Measurements from ENCODE around the gene ZDHHC7. TPM values are rescaled to one million over a fixed set of nuclear protein-coding genes. Genes with fewer than 3 reads are reported as not detected.

Gene ZDHHC7
- total and polyA plus RNA-seq, 2 of the 8 experiments (the other 6 are each of a cell fraction or from before 2014, with no cell fraction given) = 40.5 to 56.3 TPM

- TF ChIP-seq ATF3 (IDR thresholded peaks at IDR 0.05; ENCODE audit: insufficient read depth, low read depth, low read length) (no peak), JUND (IDR thresholded peaks at IDR 0.05; ENCODE audit: low read length) (no peak)
Observed at GRCh38 chr16:84959784-84960417, 51.4 kb downstream of the ZDHHC7 start (continued).

Data from H1 (cell line).